ENCODE measurements around the gene TSPAN5.

- no peak for TF ChIP-seq POLR2A (IDR thresholded peaks at IDR 0.05)
- TF ChIP-seq CTCF (IDR thresholded peaks at IDR 0.05), result no peak
- TF ChIP-seq POLR2AphosphoS5 (IDR thresholded peaks at IDR 0.05), result no peak
These were observed 27.8 kb upstream of the TSPAN5 start for GRCh38 chr4:98686043-98686707.

All from stomach (tissue), 4 donors.